Activated B cell treated with CpG ODN at 0.5 μM for 24 hours (primary cell): ENCODE data around the gene GNA14. TPM values are rescaled to one million over a fixed set of nuclear protein-coding genes. Genes with fewer than 3 reads are reported as not detected.

ENCODE experiments used
- ATAC-seq: fragments of 200-7000 bp; cut with Tn5 transposase; one replicate; pipeline ENCODE4 v1.10.0; 2021; ENCODE audit warnings: low read depth, mild to moderate bottlenecking, moderate library complexity
- CTCF ChIA-PET: fragments of 350-600 bp; sonication (Branson Sonifier 250); formaldehyde crosslinking; loops from one replicate; lab custom pipeline; 2021; ENCODE audit warnings: antibody characterized with exemption; lab: Charles Lee
- POLR2A ChIA-PET: fragments of 350-600 bp; sonication (Branson Sonifier 250); formaldehyde crosslinking; loops from one replicate; lab custom pipeline; 2021; ENCODE audit warnings: antibody characterized with exemption; lab: Charles Lee
- DNase-seq: peaks from one replicate; pipeline ENCODE4 v3.0.0; 2022
- H3K27ac Mint-ChIP-seq: one replicate; pipeline ENCODE4 v1.8.0; 2020; ENCODE audit warnings: mixed read lengths
- H3K27me3 Mint-ChIP-seq: one replicate; pipeline ENCODE4 v1.8.0; 2021; ENCODE audit warnings: mixed read lengths
- H3K36me3 Mint-ChIP-seq: one replicate; pipeline ENCODE4 v1.8.0; 2021; ENCODE audit warnings: low read depth, mixed read lengths
- H3K4me1 Mint-ChIP-seq: one replicate; pipeline ENCODE4 v1.8.0; 2021; ENCODE audit warnings: mixed read lengths
- H3K4me3 Mint-ChIP-seq: one replicate; pipeline ENCODE4 v1.8.0; 2020; ENCODE audit warnings: mild to moderate bottlenecking, mixed read lengths
- H3K9me3 Mint-ChIP-seq: one replicate; pipeline ENCODE4 v1.8.0; 2020; ENCODE audit warnings: mixed read lengths
- intact Hi-C: fragments of 100-400 bp; cut with micrococcal nuclease; formaldehyde crosslinking; loops from one replicate; pipeline ENCODE4 v1.15.1; 2024
- total RNA-seq: library from RNA; stranded (reverse); gene quantifications from 2 replicates; pipeline ENCODE4 v1.2.3, GENCODE V29; 2022
- TF ChIP-seq, protein P1 (sequence below): fragments of 200-600 bp; IDR thresholded peaks from one replicate; pipeline ENCODE4 v1.8.0; 2022; ENCODE audit warnings: antibody characterized with exemption, mild to moderate bottlenecking

Gene GNA14
- total RNA-seq, 1 donor from 2014 or later: not detected

GRCh38 chr9:77546376-77546950, 101.7 kb downstream of the GNA14 start:
- DNase-seq (no peak), ATAC-seq (no peak)
- Mint-ChIP-seq H3K27me3 (peaks cover 7% of the 10 kb centered on the region), H3K4me3 (no peak overlapping the region), H3K36me3 (no peaks in the 10 kb centered on the region), H3K27ac (no peak overlapping the region), H3K4me1 (no peaks in the 10 kb centered on the region), H3K9me3 (peaks cover 10% of the 10 kb centered on the region)
- ChIA-PET CTCF (no interaction called here), POLR2A (no interaction called here)
- TF ChIP-seq, protein P1, sequence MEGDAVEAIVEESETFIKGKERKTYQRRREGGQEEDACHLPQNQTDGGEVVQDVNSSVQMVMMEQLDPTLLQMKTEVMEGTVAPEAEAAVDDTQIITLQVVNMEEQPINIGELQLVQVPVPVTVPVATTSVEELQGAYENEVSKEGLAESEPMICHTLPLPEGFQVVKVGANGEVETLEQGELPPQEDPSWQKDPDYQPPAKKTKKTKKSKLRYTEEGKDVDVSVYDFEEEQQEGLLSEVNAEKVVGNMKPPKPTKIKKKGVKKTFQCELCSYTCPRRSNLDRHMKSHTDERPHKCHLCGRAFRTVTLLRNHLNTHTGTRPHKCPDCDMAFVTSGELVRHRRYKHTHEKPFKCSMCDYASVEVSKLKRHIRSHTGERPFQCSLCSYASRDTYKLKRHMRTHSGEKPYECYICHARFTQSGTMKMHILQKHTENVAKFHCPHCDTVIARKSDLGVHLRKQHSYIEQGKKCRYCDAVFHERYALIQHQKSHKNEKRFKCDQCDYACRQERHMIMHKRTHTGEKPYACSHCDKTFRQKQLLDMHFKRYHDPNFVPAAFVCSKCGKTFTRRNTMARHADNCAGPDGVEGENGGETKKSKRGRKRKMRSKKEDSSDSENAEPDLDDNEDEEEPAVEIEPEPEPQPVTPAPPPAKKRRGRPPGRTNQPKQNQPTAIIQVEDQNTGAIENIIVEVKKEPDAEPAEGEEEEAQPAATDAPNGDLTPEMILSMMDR: no peak
- intact Hi-C loops: no loop called here

DNA sequence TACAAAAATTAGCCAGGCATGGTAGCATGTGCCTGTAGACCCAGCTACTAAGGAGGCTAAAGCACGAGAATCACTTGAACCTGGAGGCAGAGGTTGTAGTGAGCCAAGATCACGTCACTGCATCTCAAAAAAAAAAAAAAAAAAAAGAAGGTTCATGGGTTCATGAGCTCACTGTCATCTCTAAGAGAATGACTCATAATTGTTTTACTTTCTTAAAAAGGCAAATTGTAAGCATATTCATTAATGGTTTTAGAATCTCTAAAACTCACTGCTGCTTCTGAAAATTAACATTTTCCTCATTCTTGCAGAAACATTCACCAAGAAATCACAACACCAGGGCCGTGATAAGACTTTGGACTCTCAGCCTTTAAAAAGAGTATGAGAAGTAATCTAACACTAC, 103.6 kb downstream of the GNA14 start:
- no peaks in the 10 kb centered on the region for H3K4me1 Mint-ChIP-seq
- H3K9me3 Mint-ChIP-seq: peaks cover 23% of the 10 kb centered on the region
- TF ChIP-seq, protein P1: no peak
- no peak for ATAC-seq
- POLR2A ChIA-PET: no interaction called here
- intact Hi-C loops: no loop called here
- H3K4me3 Mint-ChIP-seq: no peak overlapping the region
- CTCF ChIA-PET: no interaction called here
- no peak for DNase-seq
- peaks cover 6% of the 10 kb centered on the region for H3K27me3 Mint-ChIP-seq
- no peak overlapping the region for H3K27ac Mint-ChIP-seq
- H3K36me3 Mint-ChIP-seq: no peaks in the 10 kb centered on the region

DNA sequence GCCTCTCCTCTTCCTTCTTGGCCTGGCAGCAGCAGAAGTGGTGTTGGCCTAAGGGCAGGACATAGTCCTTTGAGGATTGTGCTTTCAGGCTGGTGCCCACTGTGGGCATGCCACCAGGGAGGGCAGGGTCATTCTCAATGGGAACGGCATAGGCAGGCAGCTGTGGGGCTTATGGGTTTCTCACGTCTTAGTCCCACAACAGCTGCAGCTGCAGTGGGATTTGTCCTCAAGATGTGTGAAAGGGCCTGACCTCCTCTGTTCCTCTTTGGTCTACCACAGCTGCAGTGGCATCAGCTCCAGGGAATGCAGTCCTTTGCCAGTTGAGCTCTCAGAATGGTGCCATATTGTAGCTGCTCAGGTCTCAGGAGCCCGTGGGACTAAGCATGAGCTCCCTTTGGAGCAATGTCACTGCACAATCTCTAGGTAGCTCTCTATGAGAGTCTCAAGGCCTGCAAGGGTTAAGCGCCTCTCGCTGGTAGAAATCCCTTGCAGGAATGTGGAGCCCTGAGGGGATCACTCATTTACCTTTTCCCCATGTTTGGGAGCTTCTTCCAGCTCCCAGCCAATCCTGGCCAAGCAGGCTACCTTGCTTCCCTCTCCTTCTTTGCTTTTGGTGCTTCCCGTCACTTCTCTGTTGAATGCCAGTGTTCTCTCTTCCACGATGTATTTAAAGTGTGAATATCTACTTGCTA, 104.8 kb downstream of the GNA14 start:
- CTCF ChIA-PET: no interaction called here
- DNase-seq: no peak

GRCh38 chr9:77541600-77541999, 106.5 kb downstream of the GNA14 start:
- intact Hi-C loops: no loop called here
- Mint-ChIP-seq H3K27ac (no peak overlapping the region), H3K36me3 (no peaks in the 10 kb centered on the region), H3K9me3 (peaks cover 23% of the 10 kb centered on the region), H3K27me3 (peaks cover 4% of the 10 kb centered on the region), H3K4me1 (no peaks in the 10 kb centered on the region), H3K4me3 (no peak overlapping the region)
- DNase-seq (no peak), ATAC-seq (no peak)
- POLR2A ChIA-PET: no interaction called here
- TF ChIP-seq, protein P1: no peak
- CTCF ChIA-PET: no interaction called here

More for the DNA sequence above, 104.8 kb downstream of the GNA14 start:
- no peaks in the 10 kb centered on the region for H3K4me1 Mint-ChIP-seq
- H3K9me3 Mint-ChIP-seq: peaks cover 23% of the 10 kb centered on the region
- H3K27ac Mint-ChIP-seq: no peak overlapping the region
- TF ChIP-seq, protein P1: no peak
- ATAC-seq: no peak
- intact Hi-C loops: no loop called here
- peaks cover 6% of the 10 kb centered on the region for H3K27me3 Mint-ChIP-seq
- POLR2A ChIA-PET: no interaction called here
- no peaks in the 10 kb centered on the region for H3K36me3 Mint-ChIP-seq
- no peak overlapping the region for H3K4me3 Mint-ChIP-seq

DNA sequence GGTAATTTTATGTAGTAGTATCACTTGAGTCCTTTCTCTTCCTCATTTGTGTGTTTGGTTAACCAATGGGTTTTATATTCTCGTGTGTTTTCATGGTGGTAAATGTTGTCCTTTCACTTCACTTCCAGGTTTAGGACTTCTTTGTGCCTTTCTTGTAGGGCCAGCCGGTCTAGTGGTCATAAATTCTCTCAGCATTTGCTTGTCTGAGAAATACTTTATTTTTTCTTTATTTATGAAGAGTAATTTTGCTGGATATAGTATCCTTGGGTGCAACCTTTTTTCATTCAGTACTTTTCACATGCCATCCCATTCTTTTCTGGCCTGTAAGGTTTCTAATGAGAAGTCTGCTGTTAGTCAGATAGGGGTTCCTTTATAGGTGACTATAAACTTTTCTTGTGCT, 107.1 kb downstream of the GNA14 start:
- Mint-ChIP-seq H3K36me3 (no peaks in the 10 kb centered on the region), H3K4me3 (no peak overlapping the region), H3K27me3 (no peaks in the 10 kb centered on the region), H3K4me1 (no peaks in the 10 kb centered on the region), H3K27ac (no peak overlapping the region), H3K9me3 (peaks cover 23% of the 10 kb centered on the region)
- no peak for DNase-seq
- TF ChIP-seq, protein P1: no peak
- POLR2A ChIA-PET: no interaction called here
- ATAC-seq: no peak
- CTCF ChIA-PET: no interaction called here
- intact Hi-C loops: no loop called here
